COLO668 (cell line): ENCODE results near the gene TCEA2.

Source experiments
- DNase-seq: peaks from one replicate; lab custom pipeline; 2025; ENCODE audit not compliant: unreplicated experiment; lab: John Stamatoyannopoulos, UW

The TCEA2 gene

GRCh38 chr20:64119681-64120341, 56.8 kb downstream of the TCEA2 start:
- no peak for DNase-seq

- no peak for DNase-seq
Observed at GRCh38 chr20:64121586-64121985, 58.6 kb downstream of the TCEA2 start.
